ENCODE measurements around the gene FGF12.

FGF12 gene

DNA sequence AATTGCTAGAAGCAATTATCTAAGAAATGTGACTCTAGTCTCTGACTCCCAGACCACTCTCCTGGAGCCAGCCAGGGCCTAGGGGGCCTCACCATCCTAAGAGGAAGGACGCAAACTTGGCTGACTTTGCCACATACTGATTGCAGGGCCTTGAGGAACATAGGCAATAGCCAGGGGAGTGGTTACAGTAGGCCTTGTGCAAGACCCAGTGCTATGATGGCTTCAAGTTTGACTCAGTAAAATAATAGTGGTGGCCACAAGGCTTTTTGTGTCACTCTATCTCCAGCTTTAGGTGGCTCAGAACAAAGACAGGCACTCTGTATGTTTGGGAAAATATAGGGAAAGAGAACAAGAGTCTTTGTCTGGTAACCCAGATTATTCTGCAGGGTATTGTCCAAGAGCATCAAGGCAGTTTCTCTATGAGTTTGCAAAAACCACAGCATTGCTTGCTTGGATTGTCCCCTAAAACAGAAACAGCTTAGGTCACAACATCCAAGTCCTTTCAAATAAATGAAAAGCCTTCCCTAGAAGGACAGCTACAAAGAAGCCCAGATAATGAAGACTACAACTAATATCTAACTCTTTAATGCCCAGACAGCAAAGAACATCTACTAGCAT, 634.8 kb downstream of the FGF12 start:
- CTCF ChIA-PET: no interaction called here
- no peak for DNase-seq (ENCODE audit: extremely low spot score)
- no peak for TF ChIP-seq TARDBP (IDR thresholded peaks at IDR 0.05)
- no peak for TF ChIP-seq BHLHE40 (IDR thresholded peaks at IDR 0.05; ENCODE audit: borderline replicate concordance)
- no peak for TF ChIP-seq FOXA1 (IDR thresholded peaks at IDR 0.05)
- no peak for TF ChIP-seq ARNT (IDR thresholded peaks at IDR 0.05)
- TF ChIP-seq, protein P1, sequence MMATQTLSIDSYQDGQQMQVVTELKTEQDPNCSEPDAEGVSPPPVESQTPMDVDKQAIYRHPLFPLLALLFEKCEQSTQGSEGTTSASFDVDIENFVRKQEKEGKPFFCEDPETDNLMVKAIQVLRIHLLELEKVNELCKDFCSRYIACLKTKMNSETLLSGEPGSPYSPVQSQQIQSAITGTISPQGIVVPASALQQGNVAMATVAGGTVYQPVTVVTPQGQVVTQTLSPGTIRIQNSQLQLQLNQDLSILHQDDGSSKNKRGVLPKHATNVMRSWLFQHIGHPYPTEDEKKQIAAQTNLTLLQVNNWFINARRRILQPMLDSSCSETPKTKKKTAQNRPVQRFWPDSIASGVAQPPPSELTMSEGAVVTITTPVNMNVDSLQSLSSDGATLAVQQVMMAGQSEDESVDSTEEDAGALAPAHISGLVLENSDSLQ (IDR thresholded peaks at IDR 0.05): no peak
- TF ChIP-seq ELF4 (IDR thresholded peaks at IDR 0.05): no peak
- TF ChIP-seq NFRKB (IDR thresholded peaks at IDR 0.05): no peak
- TF ChIP-seq SUZ12 (IDR thresholded peaks at IDR 0.05): no peak
- no peak for TF ChIP-seq HDGF (IDR thresholded peaks at IDR 0.05; ENCODE audit: borderline replicate concordance)
- TF ChIP-seq ZNF384 (IDR thresholded peaks at IDR 0.05): no peak
- no peak for TF ChIP-seq FOXM1 (IDR thresholded peaks at IDR 0.05; ENCODE audit: borderline replicate concordance)
- TF ChIP-seq SP1 (IDR thresholded peaks at IDR 0.05): no peak
- TF ChIP-seq CTBP1 (IDR thresholded peaks at IDR 0.05; ENCODE audit: borderline replicate concordance): no peak
- no peak for TF ChIP-seq LEF1 (IDR thresholded peaks at IDR 0.05; ENCODE audit: borderline replicate concordance)
- TF ChIP-seq FOXK2 (IDR thresholded peaks at IDR 0.05): no peak
- POLR2A ChIA-PET: no interaction called here

DNA sequence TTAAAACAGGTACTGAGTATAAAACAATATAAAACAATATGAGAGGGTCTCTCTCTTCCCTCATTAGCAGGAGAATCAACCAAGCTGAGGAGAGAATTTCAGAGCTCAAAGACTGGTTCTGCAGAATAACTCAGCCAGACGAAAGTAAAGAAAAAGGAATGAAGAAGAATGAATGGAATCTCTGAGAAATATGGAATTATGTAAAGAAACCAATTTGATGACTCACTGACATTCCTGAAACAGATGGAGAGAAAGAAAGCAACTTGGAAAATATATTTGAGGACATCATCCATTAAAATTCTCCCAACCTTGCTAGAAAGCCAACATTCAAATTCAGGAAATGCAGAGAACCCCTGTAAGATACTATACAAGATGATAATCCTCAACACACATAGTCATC, 635.5 kb downstream of the FGF12 start:
- POLR2A ChIA-PET: no interaction called here
- DNase-seq (ENCODE audit: extremely low spot score): no peak
- CTCF ChIA-PET: no interaction called here
- TF ChIP-seq CTBP1 (IDR thresholded peaks at IDR 0.05; ENCODE audit: borderline replicate concordance): no peak
- TF ChIP-seq ELF4 (IDR thresholded peaks at IDR 0.05): no peak
- no peak for TF ChIP-seq NFRKB (IDR thresholded peaks at IDR 0.05)
- TF ChIP-seq SP1 (IDR thresholded peaks at IDR 0.05): no peak
- no peak for TF ChIP-seq ARNT (IDR thresholded peaks at IDR 0.05)
- TF ChIP-seq FOXA1 (IDR thresholded peaks at IDR 0.05): no peak
- no peak for TF ChIP-seq LEF1 (IDR thresholded peaks at IDR 0.05; ENCODE audit: borderline replicate concordance)
- TF ChIP-seq FOXM1 (IDR thresholded peaks at IDR 0.05; ENCODE audit: borderline replicate concordance): no peak
- no peak for TF ChIP-seq TARDBP (IDR thresholded peaks at IDR 0.05)
- no peak for TF ChIP-seq L3MBTL2 (conservative IDR thresholded peaks at IDR 0.05)
- TF ChIP-seq SUZ12 (IDR thresholded peaks at IDR 0.05): no peak

DNA sequence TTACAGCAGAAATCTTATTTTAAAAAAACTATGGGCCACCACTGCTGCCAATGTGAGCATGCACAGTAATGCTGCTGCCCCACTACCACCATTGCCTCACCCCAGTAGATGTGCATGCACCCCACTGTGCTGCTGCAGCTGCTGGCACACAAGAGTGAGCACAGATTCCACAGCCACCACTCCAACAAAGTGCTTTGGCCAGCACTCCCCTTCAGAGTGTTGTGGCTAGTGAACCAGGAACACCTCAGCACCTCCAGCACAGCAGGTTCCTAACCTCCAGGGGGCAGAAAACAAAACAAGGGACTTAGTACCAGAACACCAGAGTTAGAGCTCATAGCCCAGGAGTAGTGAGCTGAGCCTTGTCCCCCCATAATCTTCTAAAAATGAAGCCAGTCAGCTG, 636.8 kb downstream of the FGF12 start:
- ChIA-PET CTCF (no interaction called here), POLR2A (no interaction called here)
- no peak for DNase-seq (ENCODE audit: extremely low spot score)
- TF ChIP-seq ZNF384 (IDR thresholded peaks at IDR 0.05): no peak
- no peak for TF ChIP-seq FOXA1 (IDR thresholded peaks at IDR 0.05)
- no peak for TF ChIP-seq HDGF (IDR thresholded peaks at IDR 0.05; ENCODE audit: borderline replicate concordance)
- TF ChIP-seq SUZ12 (IDR thresholded peaks at IDR 0.05): no peak
